Duodenal mucosa (tissue), 2 donors: ENCODE measurements around the gene N4BP3.

Experiments
- H3K27ac ChIP-seq: one replicate; pipeline ENCODE4 v1.7.0; 2013; ENCODE audit warnings: low read depth, low read length
- H3K27me3 ChIP-seq, 2 donors: one replicate each; pipeline ENCODE4 v1.7.0; 2013; ENCODE audit warnings: low read length in 2 of 2, control low read depth in 1 of 2; ENCODE audit not compliant: insufficient read depth in 2 of 2, control insufficient read depth in 1 of 2
- H3K36me3 ChIP-seq, 2 donors: one replicate each; pipeline ENCODE4 v1.7.0; 2013; ENCODE audit warnings: low read length in 2 of 2, control low read depth in 1 of 2; ENCODE audit not compliant: insufficient read depth in 2 of 2, control insufficient read depth in 1 of 2
- H3K4me1 ChIP-seq, 2 donors: one replicate each; pipeline ENCODE4 v1.7.0; 2013; ENCODE audit warnings: low read length in 2 of 2, control low read depth in 1 of 2; ENCODE audit not compliant: insufficient read depth in 2 of 2, control insufficient read depth in 1 of 2
- H3K4me3 ChIP-seq, 2 donors: one replicate each; pipeline ENCODE4 v1.7.0; 2013; ENCODE audit warnings: low read length in 2 of 2, low read depth in 1 of 2
- H3K9ac ChIP-seq, 2 donors: one replicate each; pipeline ENCODE4 v1.7.0; 2013; ENCODE audit warnings: low read length in 2 of 2, low read depth in 1 of 2
- H3K9me3 ChIP-seq, 2 donors: one replicate each; pipeline ENCODE4 v1.7.0; 2013; ENCODE audit warnings: low read length in 2 of 2, control low read depth in 1 of 2; ENCODE audit not compliant: control insufficient read depth in 1 of 2

The N4BP3 gene

DNA sequence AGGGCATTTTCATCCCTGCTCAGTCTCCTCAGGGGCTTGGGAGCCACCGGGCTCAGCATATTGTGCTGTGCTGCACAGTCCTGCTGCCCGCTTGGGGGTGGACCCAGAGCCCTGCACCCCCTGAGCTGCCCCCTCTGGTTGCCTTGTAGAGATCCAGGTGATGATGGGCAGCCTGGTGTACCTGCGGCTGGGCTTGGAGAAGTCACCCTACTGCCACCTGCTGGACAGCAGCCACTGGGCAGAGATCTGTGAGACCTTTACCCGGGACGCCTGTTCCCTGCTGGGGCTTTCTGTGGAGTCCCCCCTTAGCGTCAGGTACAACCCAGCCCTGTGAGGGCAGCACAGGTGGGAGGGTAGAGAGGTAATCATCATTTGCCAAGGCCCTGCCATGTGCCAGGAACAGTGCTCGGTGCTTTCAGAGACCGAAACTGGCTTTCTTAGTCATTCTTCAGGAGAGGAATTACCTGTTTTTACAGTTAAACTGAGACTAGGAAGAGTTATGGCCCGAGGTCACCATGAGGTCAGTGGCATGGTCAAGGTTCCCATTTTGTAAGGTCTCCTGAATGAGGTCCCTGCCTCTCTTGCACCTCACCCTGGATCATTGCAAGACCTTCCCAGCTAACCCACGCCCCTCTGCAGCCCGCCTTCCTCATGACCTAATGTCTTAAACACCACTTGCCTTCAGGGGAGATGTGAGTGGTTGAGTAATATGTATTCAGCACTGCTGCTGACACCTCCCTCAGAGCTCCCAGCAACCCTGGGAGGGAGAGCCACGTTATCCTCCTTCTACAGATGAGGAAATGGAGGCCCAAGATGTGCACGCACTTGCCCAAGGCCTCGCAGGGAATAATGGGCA, 32.9 kb downstream of the N4BP3 start:
- no peaks in the 10 kb centered on the region for H3K4me1 ChIP-seq
- H3K27me3 ChIP-seq: no peaks in the 10 kb centered on the region
- no peak overlapping the region for H3K27ac ChIP-seq
- H3K9me3 ChIP-seq: no peaks in the 10 kb centered on the region
- H3K36me3 ChIP-seq: peaks cover 42 to 83% of the 10 kb centered on the region in 2 donors
- H3K9ac ChIP-seq: no peak overlapping the region
- no peak overlapping the region for H3K4me3 ChIP-seq

GRCh38 chr5:178147406-178147805, 34.1 kb downstream of the N4BP3 start:
- peaks cover 38 to 83% of the 10 kb centered on the region in 2 donors for H3K36me3 ChIP-seq
- H3K27me3 ChIP-seq: no peaks in the 10 kb centered on the region
- H3K4me3 ChIP-seq: no peak overlapping the region
- no peak overlapping the region for H3K9ac ChIP-seq
- no peaks in the 10 kb centered on the region for H3K9me3 ChIP-seq
- H3K27ac ChIP-seq: no peak overlapping the region
- H3K4me1 ChIP-seq: peaks cover 0 to 8% of the 10 kb centered on the region in 2 donors

GRCh38 chr5:178149199-178149932, 36.0 kb downstream of the N4BP3 start:
- no peaks in the 10 kb centered on the region for H3K9me3 ChIP-seq
- H3K9ac ChIP-seq: no peak overlapping the region
- H3K27me3 ChIP-seq: no peaks in the 10 kb centered on the region
- H3K36me3 ChIP-seq: peaks cover 28 to 64% of the 10 kb centered on the region in 2 donors
- H3K4me3 ChIP-seq: no peak overlapping the region
- H3K27ac ChIP-seq: no peak overlapping the region
- H3K4me1 ChIP-seq: peaks cover 7 to 18% of the 10 kb centered on the region in 2 donors

DNA sequence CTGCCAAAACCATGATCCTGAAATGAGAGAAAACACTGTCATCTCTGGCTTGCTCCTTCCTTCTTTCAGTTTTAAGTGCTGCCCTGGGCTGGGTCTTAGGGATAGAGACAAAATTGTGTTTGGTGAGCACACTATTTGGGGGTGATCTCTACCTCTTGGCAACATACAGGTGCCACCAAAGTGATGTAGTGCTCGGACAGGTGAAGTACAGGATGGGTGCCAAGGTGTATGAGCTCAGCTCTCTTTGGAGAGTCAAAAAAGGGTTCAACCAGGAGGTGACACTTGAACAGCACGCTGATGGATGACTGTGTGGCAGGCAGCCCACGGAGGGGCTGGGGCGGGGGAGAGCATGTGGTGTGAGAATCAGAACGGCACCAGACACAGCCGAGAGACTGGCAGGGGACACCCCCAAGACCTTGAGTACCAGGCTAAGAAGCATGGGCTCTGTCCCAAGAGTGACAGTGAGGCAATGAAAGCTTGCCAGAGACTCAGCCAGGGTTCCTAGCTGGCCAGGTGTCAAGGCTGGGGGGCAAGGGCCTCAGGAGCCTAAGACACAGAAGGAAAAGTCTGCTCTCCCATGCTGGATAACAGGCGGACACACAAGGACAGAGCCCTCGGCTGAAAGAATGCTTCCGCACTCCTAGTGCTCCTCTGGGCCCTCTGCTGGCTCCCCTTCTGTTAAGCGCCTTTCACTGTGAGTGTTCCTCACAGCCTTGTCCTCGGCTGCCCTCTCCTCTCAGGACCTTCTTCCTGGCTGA, 37.8 kb downstream of the N4BP3 start:
- Histone ChIP-seq H3K4me3 (no peak overlapping the region), H3K9ac (no peak overlapping the region), H3K9me3 (no peaks in the 10 kb centered on the region), H3K27ac (no peak overlapping the region), H3K27me3 (no peaks in the 10 kb centered on the region), H3K36me3 (peaks cover 28 to 54% of the 10 kb centered on the region in 2 donors), H3K4me1 (peaks cover 7 to 21% of the 10 kb centered on the region in 2 donors)

DNA sequence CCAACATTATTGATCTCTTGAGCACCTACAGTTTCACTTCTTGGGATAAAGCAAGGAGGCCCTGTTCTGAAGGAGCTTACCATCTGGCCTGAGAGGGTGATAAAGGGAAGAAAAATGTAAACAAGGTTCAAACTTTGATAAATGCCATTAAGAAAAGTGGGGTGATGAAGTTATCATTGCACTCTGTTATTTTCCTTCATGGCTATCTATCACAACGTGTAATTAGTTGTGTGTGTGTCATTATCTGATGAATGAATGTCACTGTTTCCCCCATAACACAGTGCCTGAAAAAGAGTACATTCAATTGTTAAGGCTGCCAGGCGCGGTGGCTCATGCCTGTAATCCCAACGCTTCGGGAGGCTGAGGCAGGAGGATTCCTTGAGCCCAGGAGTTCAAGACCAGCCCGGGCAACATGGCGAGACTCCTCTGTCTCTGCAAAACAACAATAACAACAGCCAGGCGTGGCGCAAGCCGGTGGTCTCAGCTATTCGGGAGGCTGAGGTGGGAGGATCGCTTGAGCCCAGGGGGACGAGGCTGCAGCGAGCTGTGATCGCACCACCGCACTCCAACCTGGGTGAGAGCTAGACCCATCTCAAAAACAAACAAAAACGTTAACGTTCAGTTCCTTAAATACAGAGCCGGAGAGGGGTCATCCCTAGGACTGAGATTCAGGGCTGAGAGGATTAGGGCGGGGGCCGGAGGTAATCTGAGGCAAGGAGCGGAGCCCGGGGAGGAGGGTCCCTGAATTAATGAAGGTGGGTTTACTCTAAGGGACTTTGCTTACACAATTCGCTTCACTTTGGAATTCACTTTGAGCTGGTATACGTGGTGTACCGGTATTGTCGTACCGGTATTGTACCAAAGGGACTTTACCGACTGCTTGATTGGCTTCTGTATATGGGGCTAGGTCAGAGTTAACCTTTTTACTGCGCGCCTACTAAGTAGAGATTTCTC, 39.4 kb downstream of the N4BP3 start:
- peak overlapping the region; percentile 12 to 58 for H3K9ac ChIP-seq
- no peaks in the 10 kb centered on the region for H3K9me3 ChIP-seq
- peaks cover 7 to 21% of the 10 kb centered on the region in 2 donors for H3K4me1 ChIP-seq
- no peak overlapping the region for H3K27ac ChIP-seq
- H3K27me3 ChIP-seq: no peaks in the 10 kb centered on the region
- peak overlapping the region; percentile 73 to 80 for H3K4me3 ChIP-seq
- peaks cover 13 to 38% of the 10 kb centered on the region in 2 donors for H3K36me3 ChIP-seq

- Histone ChIP-seq H3K9me3 (no peaks in the 10 kb centered on the region), H3K9ac (peak within 1 kb of the TSS; percentile 12 to 58), H3K27me3 (no peaks in the 10 kb centered on the region), H3K4me1 (peaks cover 7 to 21% of the 10 kb centered on the region in 2 donors), H3K4me3 (peak within 1 kb of the TSS; percentile 73 to 80), H3K36me3 (peaks cover 6 to 28% of the 10 kb centered on the region in 2 donors), H3K27ac (no peak within 1 kb of the TSS)
These were observed 40.4 kb downstream of the N4BP3 start, which contains the start of gene NHP2 for GRCh38 chr5:178153530-178154340. NHP2 (minus strand) TSS chr5:178153885; CDS start chr5:178153817, 68 bp downstream.

- Histone ChIP-seq H3K36me3 (peaks cover 0 to 15% of the 10 kb centered on the region in 2 donors), H3K27me3 (no peaks in the 10 kb centered on the region), H3K4me3 (no peak overlapping the region), H3K27ac (no peak overlapping the region), H3K4me1 (peaks cover 7 to 21% of the 10 kb centered on the region in 2 donors), H3K9ac (no peak overlapping the region), H3K9me3 (no peaks in the 10 kb centered on the region)
These were observed 41.7 kb downstream of the N4BP3 start for GRCh38 chr5:178155065-178155464.

DNA sequence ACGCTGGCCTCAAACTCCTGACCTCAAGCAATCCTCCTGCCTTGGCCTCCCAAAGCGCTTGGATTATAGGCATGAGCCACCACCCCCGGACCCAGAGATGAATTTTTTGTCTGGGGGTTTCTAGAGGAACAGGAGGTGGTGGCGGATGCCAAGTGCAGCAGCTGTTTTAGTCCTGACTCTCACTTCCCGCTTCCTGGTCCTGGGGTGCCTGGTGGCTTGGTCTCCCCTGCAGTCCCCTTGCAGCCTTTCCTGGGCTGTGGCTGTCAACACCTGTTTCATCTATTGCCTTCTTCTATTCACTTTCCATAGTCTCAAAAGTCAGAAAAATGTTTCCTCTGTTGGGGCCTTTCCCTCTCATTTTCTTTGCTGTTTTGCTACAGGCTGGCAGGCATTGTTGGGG, 46.8 kb downstream of the N4BP3 start:
- Histone ChIP-seq H3K9me3 (no peaks in the 10 kb centered on the region), H3K9ac (no peak overlapping the region)

More for the DNA sequence above, 46.8 kb downstream of the N4BP3 start:
- Histone ChIP-seq H3K4me1 (peaks cover 8% of the 10 kb centered on the region in 2 donors), H3K36me3 (no peaks in the 10 kb centered on the region), H3K27me3 (peaks cover 5 to 6% of the 10 kb centered on the region in 2 donors), H3K27ac (no peak overlapping the region), H3K4me3 (no peak overlapping the region)
